Endothelial cell (in vitro differentiated cells): ENCODE data around the gene CYP27C1. TPM values are rescaled to one million over a fixed set of nuclear protein-coding genes. Genes with fewer than 3 reads are reported as not detected.
"Not testable (repeated sequence)": the region's sequence is repeated elsewhere in the genome, so short reads cannot be mapped to it uniquely, and the experiment has no call there.

Experiments used
- DNase-seq: peaks from one replicate; pipeline ENCODE4 v3.0.0; 2021; ENCODE audit warnings: low spot score
- H3K27ac Mint-ChIP-seq: one replicate; pipeline ENCODE4 v1.8.0; 2021; ENCODE audit warnings: mixed read lengths, inconsistent platforms; ENCODE audit not compliant: unreplicated experiment
- H3K27me3 Mint-ChIP-seq: one replicate; pipeline ENCODE4 v1.8.0; 2021; ENCODE audit warnings: mild to moderate bottlenecking, moderate library complexity, mixed read lengths, inconsistent platforms; ENCODE audit not compliant: unreplicated experiment
- H3K36me3 Mint-ChIP-seq: one replicate; pipeline ENCODE4 v1.8.0; 2021; ENCODE audit warnings: mild to moderate bottlenecking, low read depth, mixed read lengths, inconsistent platforms; ENCODE audit not compliant: unreplicated experiment
- H3K4me1 Mint-ChIP-seq: one replicate; pipeline ENCODE4 v1.8.0; 2021; ENCODE audit warnings: mild to moderate bottlenecking, mixed read lengths, inconsistent platforms; ENCODE audit not compliant: unreplicated experiment
- H3K4me3 Mint-ChIP-seq: one replicate; pipeline ENCODE4 v1.8.0; 2021; ENCODE audit warnings: mild to moderate bottlenecking, mixed read lengths, inconsistent platforms; ENCODE audit not compliant: unreplicated experiment
- H3K9me3 Mint-ChIP-seq: one replicate; pipeline ENCODE4 v1.8.0; 2021; ENCODE audit warnings: mixed read lengths, inconsistent platforms; ENCODE audit not compliant: unreplicated experiment
- CTCF ChIP-seq: fragments of 200-600 bp; sonication (generic); IDR thresholded peaks from one replicate; pipeline ENCODE4 v1.5.0; 2021; ENCODE audit warnings: antibody characterized with exemption; ENCODE audit not compliant: unreplicated experiment
- total RNA-seq: library from RNA; stranded (reverse); fragmentation: NEBNext Ultra II Directional; extraction: Animal tissue kit (Norgen Biotek cat#: 25700); gene quantifications from one replicate; pipeline ENCODE4 v1.2.1, GENCODE V29; 2021; ENCODE audit not compliant: unreplicated experiment

Gene CYP27C1
- total RNA-seq, 1 donor from 2014 or later, result 6.4 TPM

GRCh38 chr2:127239395-127239794 is 19.3 kb upstream of the CYP27C1 start:
- H3K27ac Mint-ChIP-seq, result no peak overlapping the region
- no peak overlapping the region for H3K4me3 Mint-ChIP-seq
- H3K9me3 Mint-ChIP-seq, result peaks cover 9% of the 10 kb centered on the region
- no peak for DNase-seq
- peaks cover 13% of the 10 kb centered on the region for H3K36me3 Mint-ChIP-seq
- no peaks in the 10 kb centered on the region for H3K4me1 Mint-ChIP-seq
- H3K27me3 Mint-ChIP-seq, result no peaks in the 10 kb centered on the region
- no peak for TF ChIP-seq CTCF

- not testable (repeated sequence) for H3K4me3 Mint-ChIP-seq, H3K27me3 Mint-ChIP-seq, H3K4me1 Mint-ChIP-seq, H3K9me3 Mint-ChIP-seq, H3K27ac Mint-ChIP-seq, DNase-seq
- peaks cover 13% of the 10 kb centered on the region for H3K36me3 Mint-ChIP-seq
Observed at GRCh38 chr2:127237768-127238167, 17.7 kb upstream of the CYP27C1 start.

GRCh38 chr2:127235082-127235702 is 15.1 kb upstream of the CYP27C1 start:
- Mint-ChIP-seq H3K27me3 (peaks cover 1% of the 10 kb centered on the region), H3K9me3 (peaks cover 9% of the 10 kb centered on the region), H3K4me1 (no peaks in the 10 kb centered on the region), H3K36me3 (peaks cover 4% of the 10 kb centered on the region), H3K4me3 (no peak overlapping the region), H3K27ac (no peak overlapping the region)
- DNase-seq, result no peak
- no peak for TF ChIP-seq CTCF

- Mint-ChIP-seq H3K4me1 (no peaks in the 10 kb centered on the region), H3K27ac (no peak overlapping the region), H3K9me3 (peaks cover 9% of the 10 kb centered on the region), H3K4me3 (no peak overlapping the region), H3K27me3 (peaks cover 3% of the 10 kb centered on the region), H3K36me3 (peaks cover 4% of the 10 kb centered on the region)
- TF ChIP-seq CTCF, result no peak
- no peak for DNase-seq
Observed at GRCh38 chr2:127233710-127234109, 13.6 kb upstream of the CYP27C1 start.

GRCh38 chr2:127231130-127231865 is 11.2 kb upstream of the CYP27C1 start:
- Mint-ChIP-seq H3K27me3 (peaks cover 3% of the 10 kb centered on the region), H3K4me3 (no peak overlapping the region), H3K9me3 (no peaks in the 10 kb centered on the region), H3K36me3 (no peaks in the 10 kb centered on the region), H3K27ac (no peak overlapping the region), H3K4me1 (peaks cover 2% of the 10 kb centered on the region)
- TF ChIP-seq CTCF, result no peak
- DNase-seq, result no peak
